ENCODE results near the gene DACH1.

DNA sequence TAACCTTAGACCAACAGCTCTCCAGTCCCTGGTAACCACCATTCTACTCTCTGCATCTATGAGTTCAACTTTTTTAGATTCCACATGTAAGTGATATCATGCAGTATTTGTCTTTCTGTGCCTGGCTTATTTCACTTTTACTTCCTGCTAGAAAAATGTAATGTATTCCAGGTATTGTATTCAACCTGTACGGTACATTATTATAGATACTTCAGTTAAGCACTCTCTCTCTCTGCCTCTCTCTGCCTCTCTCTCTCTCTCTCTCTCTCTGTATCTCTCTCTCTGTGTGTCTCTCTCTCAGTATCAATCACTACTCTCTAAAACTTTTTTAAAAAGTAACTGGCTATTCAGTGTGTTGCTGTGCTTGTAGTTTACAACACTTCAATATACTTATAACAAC is 8.4 kb downstream of the DACH1 start:
- TF ChIP-seq, protein P1, sequence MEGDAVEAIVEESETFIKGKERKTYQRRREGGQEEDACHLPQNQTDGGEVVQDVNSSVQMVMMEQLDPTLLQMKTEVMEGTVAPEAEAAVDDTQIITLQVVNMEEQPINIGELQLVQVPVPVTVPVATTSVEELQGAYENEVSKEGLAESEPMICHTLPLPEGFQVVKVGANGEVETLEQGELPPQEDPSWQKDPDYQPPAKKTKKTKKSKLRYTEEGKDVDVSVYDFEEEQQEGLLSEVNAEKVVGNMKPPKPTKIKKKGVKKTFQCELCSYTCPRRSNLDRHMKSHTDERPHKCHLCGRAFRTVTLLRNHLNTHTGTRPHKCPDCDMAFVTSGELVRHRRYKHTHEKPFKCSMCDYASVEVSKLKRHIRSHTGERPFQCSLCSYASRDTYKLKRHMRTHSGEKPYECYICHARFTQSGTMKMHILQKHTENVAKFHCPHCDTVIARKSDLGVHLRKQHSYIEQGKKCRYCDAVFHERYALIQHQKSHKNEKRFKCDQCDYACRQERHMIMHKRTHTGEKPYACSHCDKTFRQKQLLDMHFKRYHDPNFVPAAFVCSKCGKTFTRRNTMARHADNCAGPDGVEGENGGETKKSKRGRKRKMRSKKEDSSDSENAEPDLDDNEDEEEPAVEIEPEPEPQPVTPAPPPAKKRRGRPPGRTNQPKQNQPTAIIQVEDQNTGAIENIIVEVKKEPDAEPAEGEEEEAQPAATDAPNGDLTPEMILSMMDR (IDR thresholded peaks at IDR 0.05; ENCODE audit: low read depth, low read length) = no peak
- TF ChIP-seq MYC (IDR thresholded peaks at IDR 0.05; ENCODE audit: low read depth, low read length) (no peak), POLR2A (IDR thresholded peaks at IDR 0.05; ENCODE audit: extremely low read depth, insufficient read length) (no peak)

All from NB4 (cell line).